Fibroblast of lung (primary cell): ENCODE data around the gene TNFAIP8L3. TPM values are rescaled to one million over a fixed set of nuclear protein-coding genes. Genes with fewer than 3 reads are reported as not detected.

Source experiments
- DNase-seq, 2 donors: peaks; one replicate each; pipeline versions ENCODE4 v3.0.0 to v3.0.0-alpha.2; 2010; ENCODE audit warnings: low read depth in 2 of 2
- H2AFZ ChIP-seq: 2 replicates; pipeline ENCODE4 v1.5.1; 2012; ENCODE audit warnings: low read length, control low read depth, inconsistent platforms
- H3K27ac ChIP-seq: 2 replicates; pipeline ENCODE4 v1.5.1; 2011; ENCODE audit warnings: low read length, control low read depth; ENCODE audit not compliant: insufficient read depth
- H3K27me3 ChIP-seq: 2 replicates; pipeline ENCODE4 v1.5.1; 2011; ENCODE audit warnings: mild to moderate bottlenecking, low read length; ENCODE audit not compliant: control insufficient read depth, insufficient read depth
- H3K36me3 ChIP-seq: 2 replicates; pipeline ENCODE4 v1.5.1; 2011; ENCODE audit warnings: low read length; ENCODE audit not compliant: control insufficient read depth, insufficient read depth
- H3K4me1 ChIP-seq: 2 replicates; pipeline ENCODE4 v1.5.1; 2011; ENCODE audit warnings: low read length; ENCODE audit not compliant: control insufficient read depth, insufficient read depth; ENCODE audit errors: extremely low read depth
- H3K4me2 ChIP-seq: 2 replicates; pipeline ENCODE4 v1.5.1; 2011; ENCODE audit warnings: low read length, control low read depth; ENCODE audit not compliant: insufficient read depth; ENCODE audit errors: extremely low read depth
- H3K4me3 ChIP-seq, 4 experiments: fragments of 200-600 bp in 1 of 4; sonication (generic) in 1 of 4; replicated peaks in 1 of 4; 2 replicates each; pipeline ENCODE4 v1.5.1; 2011 to 2016; ENCODE audit warnings: low read length in 4 of 4, low read depth in 3 of 4, mild to moderate bottlenecking in 3 of 4, control low read depth in 2 of 4, inconsistent platforms in 1 of 4, mixed read lengths in 1 of 4; ENCODE audit not compliant: insufficient read depth in 1 of 4; ENCODE audit errors: control extremely low read depth in 1 of 4
- H3K79me2 ChIP-seq: 2 replicates; pipeline ENCODE4 v1.5.1; 2012; ENCODE audit warnings: mild to moderate bottlenecking, low read length, inconsistent platforms; ENCODE audit not compliant: control insufficient read depth, insufficient read depth
- H3K9ac ChIP-seq: 2 replicates; pipeline ENCODE4 v1.5.1; 2011; ENCODE audit warnings: mild to moderate bottlenecking, low read length, control low read depth; ENCODE audit not compliant: insufficient read depth
- H3K9me3 ChIP-seq: 2 replicates; pipeline ENCODE4 v1.5.1; 2012; ENCODE audit warnings: low read depth, low read length; ENCODE audit not compliant: control insufficient read depth, insufficient read depth
- H4K20me1 ChIP-seq: 2 replicates; pipeline ENCODE4 v1.5.1; 2011; ENCODE audit warnings: low read length; ENCODE audit not compliant: control insufficient read depth, insufficient read depth; ENCODE audit errors: extremely low read depth
- CTCF ChIP-seq, 2 donors: IDR thresholded peaks in 1 of 2; conservative IDR thresholded peaks in 1 of 2; 1 replicate in 1 of 2; 2 replicates in 1 of 2; pipeline ENCODE4 v1.5.1; 2011 to 2012; ENCODE audit warnings: low read length in 2 of 2, control low read depth in 1 of 2, inconsistent platforms in 1 of 2, low read depth in 1 of 2, mild to moderate bottlenecking in 1 of 2
- EZH2 ChIP-seq: IDR thresholded peaks from 2 replicates; pipeline ENCODE4 v1.5.1; 2012; ENCODE audit warnings: low read length, control low read depth, mild to moderate bottlenecking; ENCODE audit errors: missing control alignments
- polyA plus RNA-seq, 2 donors: library from polyadenylated mRNA; depleted of rRNA in 1 of 2; stranded (reverse) in 1 of 2; unstranded in 1 of 2; fragments of >200 nt; gene quantifications; 2 replicates each; pipeline ENCODE4 v1.2.1, GENCODE V29; 2011 to 2012; ENCODE audit warnings: missing spikeins in 1 of 2
- total RNA-seq: library from RNA; depleted of rRNA; stranded (reverse); fragments of >200 nt; gene quantifications from 2 replicates; pipeline ENCODE4 v1.2.1, GENCODE V29; 2014

The TNFAIP8L3 gene
- total and polyA plus RNA-seq, 2 donors (not counting 1 experiment from before 2014, with no cell fraction given), result 0.57 to 10.7 TPM

GRCh38 chr15:51060030-51060673 lies 34.6 kb downstream of the TNFAIP8L3 start:
- Histone ChIP-seq H3K4me1 (no peaks in the 10 kb centered on the region), H3K4me2 (no peak overlapping the region), H3K27ac (no peak overlapping the region), H3K27me3 (no peaks in the 10 kb centered on the region), H3K9ac (no peak overlapping the region), H3K79me2 (no peaks in the 10 kb centered on the region), H3K4me3 (no peak overlapping the region), H4K20me1 (no peaks in the 10 kb centered on the region), H3K36me3 (no peaks in the 10 kb centered on the region), H3K9me3 (no peaks in the 10 kb centered on the region), H2AFZ (no peak overlapping the region)
- peak in 1 of 2 donors; percentile 3 for DNase-seq
- TF ChIP-seq EZH2 (no peak), CTCF (conservative IDR thresholded peaks at IDR 0.05 in 1 of 2, IDR thresholded peaks at IDR 0.05 in 1 of 2; ENCODE audit: low read depth in 1 of 2, low read length in 2 of 2) (no peak)

- H3K4me3 ChIP-seq, result no peak overlapping the region
- H3K4me1 ChIP-seq, result no peaks in the 10 kb centered on the region
- DNase-seq, result no peak
- H3K9ac ChIP-seq, result no peak overlapping the region
- no peak overlapping the region for H3K27ac ChIP-seq
- no peaks in the 10 kb centered on the region for H3K9me3 ChIP-seq
- H4K20me1 ChIP-seq, result no peaks in the 10 kb centered on the region
- H3K4me2 ChIP-seq, result no peak overlapping the region
- TF ChIP-seq EZH2 (no peak), CTCF (conservative IDR thresholded peaks at IDR 0.05 in 1 of 2, IDR thresholded peaks at IDR 0.05 in 1 of 2; ENCODE audit: low read depth in 1 of 2, low read length in 2 of 2) (no peak)
- no peaks in the 10 kb centered on the region for H3K36me3 ChIP-seq
- no peaks in the 10 kb centered on the region for H3K79me2 ChIP-seq
- H2AFZ ChIP-seq, result no peak overlapping the region
- no peaks in the 10 kb centered on the region for H3K27me3 ChIP-seq
These were observed 40.2 kb downstream of the TNFAIP8L3 start for GRCh38 chr15:51054535-51054934.

GRCh38 chr15:51053571-51053970 lies 41.1 kb downstream of the TNFAIP8L3 start:
- H3K27me3 ChIP-seq, result no peaks in the 10 kb centered on the region
- no peak for TF ChIP-seq CTCF (conservative IDR thresholded peaks at IDR 0.05 in 1 of 2, IDR thresholded peaks at IDR 0.05 in 1 of 2; ENCODE audit: low read depth in 1 of 2, low read length in 2 of 2)
- no peak for TF ChIP-seq EZH2
- no peaks in the 10 kb centered on the region for H3K36me3 ChIP-seq
- no peaks in the 10 kb centered on the region for H4K20me1 ChIP-seq
- H3K79me2 ChIP-seq, result no peaks in the 10 kb centered on the region
- H3K4me3 ChIP-seq, result no peak overlapping the region
- no peak overlapping the region for H2AFZ ChIP-seq
- H3K4me2 ChIP-seq, result no peak overlapping the region
- H3K9ac ChIP-seq, result no peak overlapping the region
- peak in 1 of 2 donors; percentile 30 for DNase-seq
- no peak overlapping the region for H3K27ac ChIP-seq
- H3K9me3 ChIP-seq, result no peaks in the 10 kb centered on the region
- H3K4me1 ChIP-seq, result no peaks in the 10 kb centered on the region
